ENCODE data around the gene CLTB. TPM values are rescaled to one million over a fixed set of nuclear protein-coding genes. Genes with fewer than 3 reads are reported as not detected.

The CLTB gene, protein sequence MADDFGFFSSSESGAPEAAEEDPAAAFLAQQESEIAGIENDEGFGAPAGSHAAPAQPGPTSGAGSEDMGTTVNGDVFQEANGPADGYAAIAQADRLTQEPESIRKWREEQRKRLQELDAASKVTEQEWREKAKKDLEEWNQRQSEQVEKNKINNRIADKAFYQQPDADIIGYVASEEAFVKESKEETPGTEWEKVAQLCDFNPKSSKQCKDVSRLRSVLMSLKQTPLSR
- 85.9 and 91.2 TPM in 2 replicates for polyA plus RNA-seq (2012; rRNA removed)
- 67.0 and 82.5 TPM in 2 replicates for polyA plus RNA-seq (2012; cell fraction: cytosol; rRNA removed)
- 37.1 and 45.6 TPM in 2 replicates for polyA plus RNA-seq (2012; cell fraction: nucleus; rRNA removed)

DNA sequence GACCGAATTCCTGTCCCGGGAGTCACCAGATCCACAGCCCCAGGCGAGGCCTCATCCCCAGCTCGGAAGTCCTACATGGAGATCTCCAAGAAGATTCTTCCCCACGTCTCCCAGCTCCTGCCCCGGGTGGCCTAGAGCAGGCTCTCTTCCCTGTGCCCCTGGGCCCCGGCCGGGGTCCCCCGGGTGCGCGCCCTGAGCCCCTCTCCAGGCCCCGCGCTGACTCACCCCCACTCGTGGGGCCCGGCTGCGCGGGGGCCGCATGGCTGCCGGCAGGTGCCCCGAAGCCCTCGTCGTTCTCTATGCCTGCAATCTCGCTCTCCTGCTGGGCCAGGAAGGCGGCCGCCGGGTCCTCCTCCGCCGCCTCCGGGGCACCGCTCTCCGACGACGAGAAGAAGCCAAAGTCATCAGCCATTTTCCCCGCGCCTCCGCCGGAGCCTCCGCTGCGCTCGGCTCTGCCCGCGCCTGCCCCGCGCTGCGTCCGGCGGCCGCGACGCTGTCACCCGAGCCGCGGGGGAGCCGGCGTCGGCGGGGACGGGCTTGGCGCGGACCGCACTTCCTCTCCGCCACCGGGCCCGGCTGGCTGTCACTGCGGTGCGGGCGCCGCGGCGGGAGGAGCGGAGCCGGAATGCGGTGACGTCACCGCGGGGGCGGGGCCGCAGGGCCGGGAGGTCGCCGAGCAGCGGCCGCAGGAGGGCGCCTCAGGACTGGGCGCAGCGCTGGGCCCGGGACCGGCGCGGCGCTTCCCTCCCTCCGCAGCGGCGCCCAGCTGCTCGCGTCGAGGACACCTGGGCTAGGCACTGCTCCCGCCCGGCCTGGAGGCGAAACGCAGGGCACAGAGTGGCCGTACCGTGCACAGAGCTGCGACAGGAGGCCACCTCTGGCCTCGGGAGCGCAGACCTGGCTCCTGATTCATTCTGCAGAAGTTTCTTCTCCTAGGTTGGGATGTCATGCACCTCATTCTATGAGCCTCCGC, at the start of gene CLTB:
Gene CLTB (minus strand): TSS at position 588 of the 973 bp plus-strand sequence. CDS start 176 bp downstream, at position 412.
- POLR2A ChIA-PET, result interaction anchor here (0.9 to 1.9 kb wide), 3 partner anchors 27 to 127 kb away, joined by 3 to 6 read pairs (median 4); partner anchors contain the start of gene KIAA1191

More for the DNA sequence above, at the start of gene CLTB:
- TF ChIP-seq RAD21 (IDR thresholded peaks at IDR 0.05; ENCODE audit: low read length) (peak; percentile 82), IRF3 (IDR thresholded peaks at IDR 0.05; ENCODE audit: low read depth, low read length) (no peak), TAF1 (IDR thresholded peaks at IDR 0.05; ENCODE audit: borderline replicate concordance, low read depth, low read length) (peak; percentile 18; the same call in 1 of the 2 replicates), SIN3A (IDR thresholded peaks at IDR 0.05; ENCODE audit: borderline replicate concordance, low read depth, low read length) (peak; percentile 62; the same call in 1 of the 2 replicates), CTCF (IDR thresholded peaks at IDR 0.05) (peak; percentile 55), GATA2 (CRISPR knock-in tag; IDR thresholded peaks at IDR 0.05) (no peak), MAX (IDR thresholded peaks at IDR 0.05; ENCODE audit: low read depth) (peak; percentile 60; the same call in 1 of the 2 replicates), SMC3 (IDR thresholded peaks at IDR 0.05; ENCODE audit: low read depth, low read length) (peak; percentile 78), MXI1 (IDR thresholded peaks at IDR 0.05; ENCODE audit: low read depth, low read length) (peak; percentile 66), RCOR1 (IDR thresholded peaks at IDR 0.05; ENCODE audit: low read length) (no peak), YY1 (IDR thresholded peaks at IDR 0.05; ENCODE audit: low read depth) (peak; percentile 21; the same call in 1 of the 2 replicates), MEF2A (IDR thresholded peaks at IDR 0.05; ENCODE audit: borderline replicate concordance, low read depth) (no peak)
- TF ChIP-seq, protein P1, sequence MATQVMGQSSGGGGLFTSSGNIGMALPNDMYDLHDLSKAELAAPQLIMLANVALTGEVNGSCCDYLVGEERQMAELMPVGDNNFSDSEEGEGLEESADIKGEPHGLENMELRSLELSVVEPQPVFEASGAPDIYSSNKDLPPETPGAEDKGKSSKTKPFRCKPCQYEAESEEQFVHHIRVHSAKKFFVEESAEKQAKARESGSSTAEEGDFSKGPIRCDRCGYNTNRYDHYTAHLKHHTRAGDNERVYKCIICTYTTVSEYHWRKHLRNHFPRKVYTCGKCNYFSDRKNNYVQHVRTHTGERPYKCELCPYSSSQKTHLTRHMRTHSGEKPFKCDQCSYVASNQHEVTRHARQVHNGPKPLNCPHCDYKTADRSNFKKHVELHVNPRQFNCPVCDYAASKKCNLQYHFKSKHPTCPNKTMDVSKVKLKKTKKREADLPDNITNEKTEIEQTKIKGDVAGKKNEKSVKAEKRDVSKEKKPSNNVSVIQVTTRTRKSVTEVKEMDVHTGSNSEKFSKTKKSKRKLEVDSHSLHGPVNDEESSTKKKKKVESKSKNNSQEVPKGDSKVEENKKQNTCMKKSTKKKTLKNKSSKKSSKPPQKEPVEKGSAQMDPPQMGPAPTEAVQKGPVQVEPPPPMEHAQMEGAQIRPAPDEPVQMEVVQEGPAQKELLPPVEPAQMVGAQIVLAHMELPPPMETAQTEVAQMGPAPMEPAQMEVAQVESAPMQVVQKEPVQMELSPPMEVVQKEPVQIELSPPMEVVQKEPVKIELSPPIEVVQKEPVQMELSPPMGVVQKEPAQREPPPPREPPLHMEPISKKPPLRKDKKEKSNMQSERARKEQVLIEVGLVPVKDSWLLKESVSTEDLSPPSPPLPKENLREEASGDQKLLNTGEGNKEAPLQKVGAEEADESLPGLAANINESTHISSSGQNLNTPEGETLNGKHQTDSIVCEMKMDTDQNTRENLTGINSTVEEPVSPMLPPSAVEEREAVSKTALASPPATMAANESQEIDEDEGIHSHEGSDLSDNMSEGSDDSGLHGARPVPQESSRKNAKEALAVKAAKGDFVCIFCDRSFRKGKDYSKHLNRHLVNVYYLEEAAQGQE (IDR thresholded peaks at IDR 0.05; ENCODE audit: low read depth, low read length), result no peak
- peak within 1 kb of the TSS; percentile 73 to 97 for H3K4me3 ChIP-seq (ENCODE audit: low read depth in 2 of 2, low read length in 1 of 2)
- H3K27me3 ChIP-seq (ENCODE audit: insufficient read depth), result no peaks in the 10 kb centered on the region
- peaks cover 0 to 12% of the 10 kb centered on the region in 2 experiments; a peak in 2 of 4 replicates for H3K4me1 ChIP-seq (ENCODE audit: control insufficient read depth in 1 of 2, insufficient read depth in 2 of 2, low read depth in 1 of 2, low read length in 1 of 2)
- H3F3A ChIP-seq (replicated peaks; ENCODE audit: insufficient read depth), result no peaks in the 10 kb centered on the region
- H3K9me2 ChIP-seq, result no peaks in the 10 kb centered on the region
- DNase-seq, result peak; percentile 98
- H3K27ac ChIP-seq (ENCODE audit: low read depth in 2 of 2, low read length in 1 of 2), result peak within 1 kb of the TSS; percentile 12 to 70; a peak in 3 of 4 replicates
- H3K9ac ChIP-seq, result peak within 1 kb of the TSS; percentile 70
- 11% methylated on average over 9 of the region's 107 CpGs for WGBS (ENCODE audit: low lambda C conversion rate)
- no peaks in the 10 kb centered on the region for H3K9me3 ChIP-seq
- CTCF ChIA-PET, result interaction anchor here (0.6 to 3.6 kb wide), 40 partner anchors 9 to 686 kb away, joined by 3 to 47 read pairs (median 4); partner anchors contain the start of genes EIF4E1B, FAF2, HIGD2A and NOP16
- H3K36me3 ChIP-seq (replicated peaks in 1 of 2; ENCODE audit: control insufficient read depth in 1 of 2, insufficient read depth in 2 of 2, low read length in 1 of 2), result no peaks in the 10 kb centered on the region
- H3K4me2 ChIP-seq, result peak within 1 kb of the TSS; percentile 93
- H2AFZ ChIP-seq (ENCODE audit: low read depth), result peak within 1 kb of the TSS; percentile 91
- H3K79me2 ChIP-seq (ENCODE audit: insufficient read depth), result peaks cover 21% of the 10 kb centered on the region; the same call in 1 of the 2 replicates
- no peaks in the 10 kb centered on the region for H4K20me1 ChIP-seq (ENCODE audit: insufficient read depth)
